ENCODE data around the gene TBXAS1.

The TBXAS1 gene

DNA sequence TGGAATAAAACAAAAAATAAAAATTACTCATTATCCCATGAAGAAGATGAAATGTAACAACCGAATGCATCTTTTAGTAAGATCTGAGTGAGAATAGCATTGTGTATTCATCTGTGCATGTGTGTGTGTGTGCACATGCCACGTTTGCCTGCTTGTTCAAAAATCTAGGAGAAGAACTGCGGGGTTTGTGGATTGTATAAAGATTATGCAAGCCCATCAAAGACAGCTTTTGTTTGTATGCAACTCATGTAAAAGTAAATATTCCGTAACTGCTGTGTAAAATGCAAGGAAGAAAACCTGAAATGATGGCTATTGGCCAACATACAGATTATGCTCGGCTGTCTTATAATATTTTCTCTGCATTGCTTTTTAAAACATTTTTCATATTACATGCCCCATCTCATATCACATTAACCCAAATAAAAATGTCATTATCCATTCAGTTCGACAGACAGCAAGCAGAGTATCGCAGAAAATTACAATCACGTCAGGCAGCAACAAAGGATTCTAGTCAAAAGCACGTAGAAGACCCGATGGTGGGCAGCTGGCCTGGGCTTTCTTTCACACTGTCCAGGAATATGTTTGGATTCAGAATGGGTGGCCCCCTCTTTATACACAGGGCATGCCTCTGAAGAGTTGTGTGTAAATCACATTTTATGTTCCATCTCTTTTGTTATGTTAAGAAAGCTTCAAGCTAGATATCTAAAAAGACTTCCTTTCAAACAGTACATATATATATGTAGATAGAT, 119.7 kb downstream of the TBXAS1 start:
- no peak overlapping the region for H3K4me2 ChIP-seq (ENCODE audit: low read depth, low read length)
- H3K9ac ChIP-seq (ENCODE audit: low read length): no peak overlapping the region
- DNase-seq: no peak
- no peaks in the 10 kb centered on the region for H3K79me2 ChIP-seq (ENCODE audit: low read length)
- no peaks in the 10 kb centered on the region for H3K27me3 ChIP-seq (replicated peaks; ENCODE audit: insufficient read depth, low read length)
- H3K4me1 ChIP-seq (ENCODE audit: low read length): no peaks in the 10 kb centered on the region
- H3K9me3 ChIP-seq (replicated peaks; ENCODE audit: insufficient read depth, low read length): no peaks in the 10 kb centered on the region
- H3F3A ChIP-seq (ENCODE audit: insufficient read depth, low read length): no peaks in the 10 kb centered on the region
- no peak overlapping the region for H3K4me3 ChIP-seq (ENCODE audit: low read length)
- no peaks in the 10 kb centered on the region for H3K36me3 ChIP-seq (replicated peaks; ENCODE audit: insufficient read depth, low read length)
- H3K9me2 ChIP-seq (replicated peaks; ENCODE audit: insufficient read depth, low read length): no peaks in the 10 kb centered on the region
- no peak for TF ChIP-seq EZH2phosphoT487 (IDR thresholded peaks at IDR 0.05; ENCODE audit: low read length)
- TF ChIP-seq EZH2 (optimal IDR thresholded peaks at IDR 0.05; ENCODE audit: low read depth, low read length): no peak
- TF ChIP-seq, protein P1, sequence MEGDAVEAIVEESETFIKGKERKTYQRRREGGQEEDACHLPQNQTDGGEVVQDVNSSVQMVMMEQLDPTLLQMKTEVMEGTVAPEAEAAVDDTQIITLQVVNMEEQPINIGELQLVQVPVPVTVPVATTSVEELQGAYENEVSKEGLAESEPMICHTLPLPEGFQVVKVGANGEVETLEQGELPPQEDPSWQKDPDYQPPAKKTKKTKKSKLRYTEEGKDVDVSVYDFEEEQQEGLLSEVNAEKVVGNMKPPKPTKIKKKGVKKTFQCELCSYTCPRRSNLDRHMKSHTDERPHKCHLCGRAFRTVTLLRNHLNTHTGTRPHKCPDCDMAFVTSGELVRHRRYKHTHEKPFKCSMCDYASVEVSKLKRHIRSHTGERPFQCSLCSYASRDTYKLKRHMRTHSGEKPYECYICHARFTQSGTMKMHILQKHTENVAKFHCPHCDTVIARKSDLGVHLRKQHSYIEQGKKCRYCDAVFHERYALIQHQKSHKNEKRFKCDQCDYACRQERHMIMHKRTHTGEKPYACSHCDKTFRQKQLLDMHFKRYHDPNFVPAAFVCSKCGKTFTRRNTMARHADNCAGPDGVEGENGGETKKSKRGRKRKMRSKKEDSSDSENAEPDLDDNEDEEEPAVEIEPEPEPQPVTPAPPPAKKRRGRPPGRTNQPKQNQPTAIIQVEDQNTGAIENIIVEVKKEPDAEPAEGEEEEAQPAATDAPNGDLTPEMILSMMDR (IDR thresholded peaks at IDR 0.05; ENCODE audit: low read length): no peak
- H2AFZ ChIP-seq (ENCODE audit: low read length): no peak overlapping the region
- no peaks in the 10 kb centered on the region for H4K20me1 ChIP-seq (ENCODE audit: insufficient read depth, low read length)
- H3K27ac ChIP-seq (ENCODE audit: low read length): no peak overlapping the region

DNA sequence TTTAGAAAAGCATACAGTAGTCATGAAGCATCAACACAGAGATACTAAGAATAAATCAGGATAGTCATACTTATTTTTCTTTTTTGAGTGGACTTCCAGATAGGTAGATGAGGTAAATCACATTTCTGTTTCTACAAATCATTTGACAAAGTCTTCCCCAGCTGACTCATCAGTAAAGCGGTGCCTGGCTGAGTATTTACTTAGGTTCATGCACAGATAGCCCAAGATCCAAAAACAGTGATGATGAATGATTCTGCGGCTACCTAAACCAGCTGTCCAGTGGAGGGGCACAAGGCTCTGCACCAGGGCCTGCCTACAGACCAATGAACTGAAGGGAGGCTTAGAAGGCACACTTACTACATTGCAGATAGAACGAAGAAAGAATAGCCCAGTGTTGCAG, 120.6 kb downstream of the TBXAS1 start:
- Histone ChIP-seq H3K36me3 (replicated peaks; ENCODE audit: insufficient read depth, low read length) (no peaks in the 10 kb centered on the region), H4K20me1 (ENCODE audit: insufficient read depth, low read length) (no peaks in the 10 kb centered on the region), H3K27me3 (replicated peaks; ENCODE audit: insufficient read depth, low read length) (no peaks in the 10 kb centered on the region), H3K79me2 (ENCODE audit: low read length) (no peaks in the 10 kb centered on the region), H3K4me3 (ENCODE audit: low read length) (no peak overlapping the region), H3F3A (ENCODE audit: insufficient read depth, low read length) (no peaks in the 10 kb centered on the region), H3K27ac (ENCODE audit: low read length) (no peak overlapping the region), H3K4me2 (ENCODE audit: low read depth, low read length) (no peak overlapping the region), H3K9me3 (replicated peaks; ENCODE audit: insufficient read depth, low read length) (no peaks in the 10 kb centered on the region), H3K9me2 (replicated peaks; ENCODE audit: insufficient read depth, low read length) (no peaks in the 10 kb centered on the region), H2AFZ (ENCODE audit: low read length) (no peak overlapping the region), H3K4me1 (ENCODE audit: low read length) (no peaks in the 10 kb centered on the region), H3K9ac (ENCODE audit: low read length) (no peak overlapping the region)
- DNase-seq: no peak
- TF ChIP-seq EZH2 (optimal IDR thresholded peaks at IDR 0.05; ENCODE audit: low read depth, low read length) (no peak), EZH2phosphoT487 (IDR thresholded peaks at IDR 0.05; ENCODE audit: low read length) (no peak)
- TF ChIP-seq, protein P1 (IDR thresholded peaks at IDR 0.05; ENCODE audit: low read length): no peak

- Histone ChIP-seq H3K9ac (ENCODE audit: low read length) (no peak overlapping the region), H3K4me1 (ENCODE audit: low read length) (no peaks in the 10 kb centered on the region), H3F3A (ENCODE audit: insufficient read depth, low read length) (no peaks in the 10 kb centered on the region), H3K4me3 (ENCODE audit: low read length) (no peak overlapping the region), H3K27me3 (replicated peaks; ENCODE audit: insufficient read depth, low read length) (no peaks in the 10 kb centered on the region), H3K79me2 (ENCODE audit: low read length) (no peaks in the 10 kb centered on the region), H4K20me1 (ENCODE audit: insufficient read depth, low read length) (no peaks in the 10 kb centered on the region), H2AFZ (ENCODE audit: low read length) (no peak overlapping the region), H3K9me3 (replicated peaks; ENCODE audit: insufficient read depth, low read length) (no peaks in the 10 kb centered on the region), H3K4me2 (ENCODE audit: low read depth, low read length) (no peak overlapping the region), H3K9me2 (replicated peaks; ENCODE audit: insufficient read depth, low read length) (no peaks in the 10 kb centered on the region), H3K27ac (ENCODE audit: low read length) (no peak overlapping the region), H3K36me3 (replicated peaks; ENCODE audit: insufficient read depth, low read length) (no peaks in the 10 kb centered on the region)
- TF ChIP-seq, protein P1 (IDR thresholded peaks at IDR 0.05; ENCODE audit: low read length): no peak
- TF ChIP-seq EZH2 (optimal IDR thresholded peaks at IDR 0.05; ENCODE audit: low read depth, low read length): no peak
- DNase-seq: no peak
Observed at GRCh38 chr7:139950881-139951525, 121.9 kb downstream of the TBXAS1 start.
